ENCODE data around the gene TMIGD3.

DNA sequence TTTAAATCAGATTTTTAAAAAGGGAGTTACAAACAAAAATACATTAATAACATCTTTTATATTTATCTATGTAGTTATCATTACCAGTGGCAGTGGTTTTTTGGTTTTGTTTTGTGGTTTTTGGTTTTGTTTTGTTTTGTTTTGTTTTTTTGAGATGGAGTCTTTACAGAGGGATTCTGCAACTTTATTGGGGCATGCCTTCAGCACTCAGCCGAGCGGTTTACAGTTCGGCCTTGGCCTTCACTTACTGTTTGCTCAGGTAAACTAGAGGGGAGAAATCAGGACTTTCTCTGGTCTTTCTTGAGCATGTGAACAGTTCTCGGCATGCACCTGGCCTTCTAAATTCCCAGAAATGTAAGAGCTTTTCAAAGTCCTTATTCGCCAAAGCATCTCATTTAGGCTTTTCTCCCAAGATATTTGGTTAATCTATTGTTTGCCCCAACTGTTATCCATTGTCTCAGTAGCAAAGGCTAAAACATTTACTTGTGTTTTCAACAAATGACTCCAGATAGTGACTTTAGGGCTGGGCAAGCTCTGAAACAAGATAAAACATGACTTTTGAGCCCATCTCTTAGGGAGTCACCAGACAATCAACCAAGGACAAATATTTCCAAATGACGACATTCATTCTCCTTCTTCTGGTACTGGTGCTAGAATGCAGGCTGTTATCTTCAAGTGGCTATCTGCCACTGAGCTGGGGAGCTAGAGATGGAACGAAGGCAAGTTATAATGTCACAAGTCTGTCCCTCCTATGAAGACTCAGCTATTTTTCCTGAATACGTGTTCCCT, 48.4 kb upstream of the TMIGD3 start:
- no peak for TF ChIP-seq CTCF (IDR thresholded peaks at IDR 0.05)
- TF ChIP-seq EP300 (IDR thresholded peaks at IDR 0.05), result no peak
- TF ChIP-seq POLR2A (IDR thresholded peaks at IDR 0.05; ENCODE audit: low read depth), result no peak
- TF ChIP-seq POLR2AphosphoS5 (IDR thresholded peaks at IDR 0.05), result no peak
